Activated T-cell treated with anti-CD3 and anti-CD28 coated beads for 1 hour (primary cell): ENCODE measurements around the gene PLA2G1B.

Experiments used
- DNase-seq: peaks from one replicate; pipeline ENCODE4 v3.0.0-alpha.2; 2020; ENCODE audit warnings: low read depth

The PLA2G1B gene

GRCh38 chr12:120323772-120324171 is 3.8 kb downstream of the PLA2G1B start:
- no peak for DNase-seq

- no peak for DNase-seq
Observed at GRCh38 chr12:120321382-120322202, 6.0 kb downstream of the PLA2G1B start.

- DNase-seq = peak; percentile 100
Observed at GRCh38 chr12:120317224-120318105, 10.1 kb downstream of the PLA2G1B start.

GRCh38 chr12:120316798-120317223 is 10.8 kb downstream of the PLA2G1B start:
- no peak for DNase-seq

GRCh38 chr12:120314220-120314619 is 13.4 kb downstream of the PLA2G1B start:
- DNase-seq = no peak

GRCh38 chr12:120301962-120302815 is 25.4 kb downstream of the PLA2G1B start, which contains the start of gene SIRT4:
Gene SIRT4 (plus strand): TSS chr12:120302321. CDS start chr12:120303562, 1,241 bp downstream.
- DNase-seq = peak; percentile 86

GRCh38 chr12:120292661-120293531 is 34.7 kb downstream of the PLA2G1B start, which contains the start of gene RNU4-1:
Gene RNU4-1 (minus strand): TSS chr12:120293237.
- DNase-seq = peak; percentile 58

GRCh38 chr12:120292411-120292660 is 35.2 kb downstream of the PLA2G1B start:
- no peak for DNase-seq

GRCh38 chr12:120290609-120291305 is 36.8 kb downstream of the PLA2G1B start:
- peak; percentile 7 for DNase-seq

- DNase-seq = no peak
Observed at GRCh38 chr12:120287491-120287890, 40.1 kb downstream of the PLA2G1B start.

- DNase-seq = no peak
Observed at GRCh38 chr12:120286768-120287490, 40.6 kb downstream of the PLA2G1B start.

GRCh38 chr12:120284381-120284780 is 43.2 kb downstream of the PLA2G1B start:
- DNase-seq = no peak

GRCh38 chr12:120283318-120283717 is 44.3 kb downstream of the PLA2G1B start:
- no peak for DNase-seq

- DNase-seq = no peak
Observed at GRCh38 chr12:120278137-120279069, 49.2 kb downstream of the PLA2G1B start.

- no peak for DNase-seq
Observed at GRCh38 chr12:120276734-120277133, 50.8 kb downstream of the PLA2G1B start.
